GM13977 (cell line): ENCODE measurements around the gene FLNA.
"Not testable (repeated sequence)": the region's sequence is repeated elsewhere in the genome, so short reads cannot be mapped to it uniquely, and the experiment has no call there.

ENCODE experiments used
- DNase-seq: peaks from one replicate; pipeline ENCODE4 v3.0.0; 2012; ENCODE audit warnings: low spot score
- CTCF ChIP-seq: IDR thresholded peaks from 2 replicates; pipeline ENCODE4 v1.5.1; 2012; ENCODE audit warnings: mild to moderate bottlenecking, control low read depth; ENCODE audit not compliant: insufficient read depth; ENCODE audit errors: extremely low read depth, missing control alignments
- in situ Hi-C: fragments of 300-500 bp; cut with MboI; formaldehyde crosslinking; loops from one replicate; pipeline ENCODE4 v1.12.0; 2022; ENCODE audit warnings: low sequenced_read_pairs, low pct_unique_long_range_greater_than_20kb, mixed read lengths, inconsistent platforms; ENCODE audit not compliant: unreplicated experiment

Gene FLNA

DNA sequence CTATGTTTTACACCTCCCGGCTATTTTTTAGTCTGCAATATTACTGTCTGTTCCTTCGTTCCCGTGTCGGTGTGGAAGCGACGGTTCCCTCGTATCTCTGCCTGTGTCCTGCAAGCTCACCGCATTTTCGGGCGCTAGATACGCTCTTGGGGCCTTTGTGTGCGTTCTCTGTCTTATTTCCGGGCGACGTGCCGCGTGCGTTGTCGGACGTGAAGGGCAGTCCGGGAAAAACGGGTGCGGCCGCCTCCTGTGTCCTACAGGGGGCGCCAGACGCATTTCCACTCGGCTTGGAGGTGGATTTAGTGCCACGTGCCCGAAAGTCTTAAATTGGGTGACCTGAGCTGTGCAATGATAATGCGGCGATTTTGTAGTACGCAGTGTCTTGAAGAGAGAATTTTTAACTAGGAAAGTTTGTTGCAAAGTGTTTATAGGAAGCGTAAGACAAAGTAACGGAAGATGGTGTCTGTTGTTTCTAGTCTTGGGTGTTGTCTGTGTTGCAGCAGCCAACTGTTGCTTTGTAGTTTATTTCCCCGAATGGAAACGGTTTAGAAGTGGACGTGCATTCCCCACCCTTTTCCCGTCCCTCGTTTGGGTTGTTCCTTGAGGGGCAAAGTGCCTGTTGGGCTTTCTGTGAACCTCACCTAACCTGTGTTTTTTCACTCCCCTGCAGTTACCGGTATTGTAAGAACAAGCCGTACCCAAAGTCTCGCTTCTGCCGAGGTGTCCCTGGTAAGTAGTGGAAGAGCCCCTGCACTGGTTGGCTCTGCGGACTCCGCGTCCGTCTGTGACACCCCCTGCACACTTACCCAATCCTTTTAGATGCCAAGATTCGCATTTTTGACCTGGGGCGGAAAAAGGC is 24.5 kb upstream of the FLNA start:
- DNase-seq, result peak; percentile 59
- TF ChIP-seq CTCF, result peak; percentile 77
- in situ Hi-C loops, result no loop called here

- in situ Hi-C loops, result no loop called here
- DNase-seq, result peak; percentile 95
- TF ChIP-seq CTCF, result no peak
Measured at GRCh38 chrX:154397888-154398667, 23.6 kb upstream of the FLNA start, which contains the start of gene RPL10. Gene RPL10 (plus strand): TSS chrX:154398377. CDS start chrX:154398520, 143 bp downstream.

DNA sequence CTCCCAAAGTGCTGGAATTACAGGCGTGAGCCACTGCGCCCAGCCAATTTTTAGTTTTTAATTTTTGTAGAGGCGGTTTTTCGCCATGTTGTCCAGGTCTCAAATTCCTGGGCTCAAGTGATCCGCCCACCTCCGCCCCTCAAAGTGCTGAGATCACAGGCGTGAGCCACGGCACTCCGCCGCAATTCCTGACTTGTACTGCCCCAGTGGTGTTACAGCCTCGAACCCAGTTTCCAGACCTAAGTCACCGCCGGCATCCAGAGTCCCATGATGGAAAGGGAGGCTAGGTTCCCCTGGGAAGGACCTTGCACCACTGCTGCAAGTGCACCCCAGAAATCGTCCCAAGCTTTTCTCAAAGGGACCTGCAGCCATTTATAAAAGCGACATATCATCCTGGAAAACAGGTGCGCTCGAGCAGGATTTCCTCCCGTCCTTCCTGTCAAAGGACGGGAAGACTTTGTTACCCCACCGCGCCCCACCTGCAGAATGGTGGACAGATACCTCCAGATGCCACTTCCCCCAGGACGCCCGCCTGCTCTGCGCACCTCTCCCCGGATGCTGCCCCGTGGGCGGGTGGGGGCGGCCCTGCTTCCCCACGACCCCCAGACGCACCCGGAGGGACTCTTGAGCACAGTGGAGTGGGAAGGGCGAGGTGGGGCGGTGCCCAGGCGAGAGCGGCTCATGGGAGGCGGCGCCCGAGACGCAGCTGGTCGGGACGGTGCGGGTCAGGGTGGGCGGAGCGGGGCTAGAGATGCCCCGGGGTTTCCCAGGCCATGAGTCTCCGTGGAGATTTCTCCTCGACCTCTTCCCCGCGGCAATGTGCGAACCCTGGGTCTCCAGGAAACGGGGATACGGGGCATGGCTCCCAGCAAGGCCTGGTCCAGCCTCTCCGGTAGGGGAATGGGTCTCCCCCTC is 22.8 kb upstream of the FLNA start:
- in situ Hi-C loops, result no loop called here
- peak; percentile 67 for DNase-seq
- no peak for TF ChIP-seq CTCF

- DNase-seq, in situ Hi-C loops: not testable (repeated sequence)
Measured at GRCh38 chrX:154396363-154396762, 21.9 kb upstream of the FLNA start.

DNA sequence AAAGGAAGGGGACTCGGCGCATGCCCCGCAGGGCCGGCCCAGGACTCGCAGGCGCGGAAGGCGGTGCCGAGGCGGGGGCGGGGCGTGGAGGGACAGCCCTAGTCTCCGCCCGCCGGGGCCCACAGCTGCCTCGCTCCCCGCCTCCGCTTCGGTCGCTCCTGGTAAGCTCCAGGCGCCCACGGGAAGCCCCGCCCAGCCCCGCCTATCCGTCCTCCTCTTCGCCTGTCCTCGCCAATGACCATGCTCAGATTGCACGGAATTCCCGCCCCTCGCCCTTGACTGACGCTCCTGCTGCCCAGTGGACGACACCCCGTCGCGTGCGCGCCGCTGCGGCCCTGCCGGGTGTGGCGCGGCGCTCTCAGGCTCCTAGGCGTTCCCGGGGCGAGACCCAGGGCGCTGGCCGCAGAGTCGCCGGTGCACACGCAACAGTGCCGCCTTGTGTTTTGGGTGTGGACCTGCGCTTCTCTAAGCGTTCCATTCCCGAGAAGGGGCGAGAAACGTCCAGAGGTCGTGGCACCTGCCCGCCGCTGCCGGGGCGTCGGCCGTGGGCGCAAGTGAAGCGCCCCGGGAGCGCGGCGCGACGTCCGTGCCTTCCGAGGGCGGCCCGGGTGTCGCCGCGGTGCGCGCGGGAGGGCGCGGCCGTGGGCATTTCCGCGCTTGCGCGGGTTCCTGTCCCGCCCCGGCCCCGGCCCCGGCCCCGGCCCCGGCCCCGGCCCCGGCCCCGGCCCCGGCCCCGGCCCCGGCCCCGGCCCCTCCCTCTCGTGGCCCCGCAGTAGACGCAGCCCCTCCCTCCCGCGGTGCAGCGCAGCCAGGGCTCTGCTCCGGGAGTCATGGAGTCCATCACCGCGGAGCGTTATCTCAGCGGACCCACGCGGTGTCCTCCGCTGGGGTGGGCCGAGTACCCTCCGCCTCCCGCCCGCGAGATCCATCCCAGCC is 15.6 kb upstream of the FLNA start:
- DNase-seq, in situ Hi-C loops: not testable (repeated sequence)

DNA sequence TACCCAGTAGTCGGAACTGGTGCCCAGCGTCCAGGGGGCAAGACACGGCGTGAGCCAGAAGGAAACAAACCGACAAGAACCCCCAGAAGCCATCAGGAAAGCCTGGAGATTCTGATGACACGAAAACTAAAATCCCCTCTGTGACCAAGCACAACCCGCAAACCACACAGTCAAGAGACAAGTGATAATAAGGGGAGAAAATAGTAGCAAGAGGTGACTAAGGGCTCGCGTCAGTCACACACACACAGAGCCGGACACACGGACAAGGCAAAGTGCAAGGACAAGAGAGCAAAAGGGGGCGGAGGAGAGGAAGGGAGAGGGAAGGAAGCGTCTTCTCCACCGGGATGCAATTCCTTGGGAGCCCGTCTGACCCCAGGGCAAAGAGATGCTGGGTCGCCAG is 14.2 kb upstream of the FLNA start:
- in situ Hi-C loops, DNase-seq: not testable (repeated sequence)

GRCh38 chrX:154388094-154388493 is 13.7 kb upstream of the FLNA start:
- DNase-seq, in situ Hi-C loops: not testable (repeated sequence)

GRCh38 chrX:154384284-154384892 is 10.0 kb upstream of the FLNA start:
- TF ChIP-seq CTCF, result peak; percentile 15
- no peak for DNase-seq
- in situ Hi-C loops, result no loop called here
